CD14-positive monocyte (primary cell): ENCODE data around the gene QSOX2. TPM values are rescaled to one million over a fixed set of nuclear protein-coding genes. Genes with fewer than 3 reads are reported as not detected.

ENCODE experiments used
- DNase-seq, 3 donors: peaks; one replicate each; pipeline ENCODE4 v3.0.0-alpha.2; 2011 to 2022
- H2AFZ ChIP-seq: 2 replicates; pipeline ENCODE4 v1.6.0; 2012; ENCODE audit warnings: mild to moderate bottlenecking, low read depth, low read length, inconsistent platforms; ENCODE audit not compliant: insufficient read depth, poor library complexity, severe bottlenecking
- H3K27ac ChIP-seq, 2 donors: 1 replicate in 1 of 2; 2 replicates in 1 of 2; pipeline ENCODE4 v1.5.1; 2012 to 2013; ENCODE audit warnings: low read length in 2 of 2, control low read depth in 1 of 2, inconsistent platforms in 1 of 2, low read depth in 1 of 2, mild to moderate bottlenecking in 1 of 2
- H3K27me3 ChIP-seq, 2 donors: one replicate each; pipeline versions ENCODE4 v1.6.0 to v1.6.1; 2011 to 2013; ENCODE audit warnings: low read length in 2 of 2; ENCODE audit not compliant: control insufficient read depth in 2 of 2, insufficient read depth in 2 of 2
- H3K36me3 ChIP-seq, 2 donors: replicated peaks in 1 of 2; 1 replicate in 1 of 2; 2 replicates in 1 of 2; pipeline versions ENCODE4 v1.5.1 to v1.6.1; 2012 to 2013; ENCODE audit warnings: low read length in 2 of 2, control low read depth in 1 of 2, inconsistent platforms in 1 of 2, mild to moderate bottlenecking in 1 of 2; ENCODE audit not compliant: insufficient read depth in 2 of 2, control insufficient read depth in 1 of 2
- H3K4me1 ChIP-seq, 2 donors: 1 replicate in 1 of 2; 2 replicates in 1 of 2; pipeline versions ENCODE4 v1.5.1 to v1.6.1; 2012 to 2013; ENCODE audit warnings: low read length in 2 of 2, control low read depth in 1 of 2, inconsistent platforms in 1 of 2, mild to moderate bottlenecking in 1 of 2, moderate library complexity in 1 of 2; ENCODE audit not compliant: insufficient read depth in 2 of 2, control insufficient read depth in 1 of 2
- H3K4me2 ChIP-seq: replicated peaks from 2 replicates; pipeline ENCODE3; 2012; ENCODE audit warnings: low read length, moderate library complexity, mild to moderate bottlenecking; ENCODE audit not compliant: poor library complexity, severe bottlenecking; ENCODE audit errors: extremely low read depth
- H3K4me3 ChIP-seq, 3 experiments: fragments of 200-600 bp in 1 of 3; sonication (generic) in 1 of 3; replicated peaks in 1 of 3; 1 replicate in 2 of 3; 2 replicates in 1 of 3; pipeline ENCODE4 v1.5.1; 2011 to 2013; ENCODE audit warnings: low read length in 3 of 3, mild to moderate bottlenecking in 3 of 3, control low read depth in 2 of 3, low read depth in 2 of 3, inconsistent platforms in 1 of 3, moderate library complexity in 1 of 3
- H3K79me2 ChIP-seq: 2 replicates; pipeline ENCODE4 v1.6.0; 2012; ENCODE audit warnings: mild to moderate bottlenecking, control low read depth, inconsistent platforms, low read length, moderate library complexity; ENCODE audit not compliant: insufficient read depth
- H3K9ac ChIP-seq: 2 replicates; pipeline ENCODE4 v1.6.0; 2017; ENCODE audit warnings: low read length, mild to moderate bottlenecking; ENCODE audit not compliant: insufficient read depth, poor library complexity, severe bottlenecking
- H3K9me3 ChIP-seq, 2 donors: replicated peaks in 1 of 2; 1 replicate in 1 of 2; 2 replicates in 1 of 2; pipeline versions ENCODE4 v1.5.1 to v1.6.1; 2012 to 2013; ENCODE audit warnings: low read length in 2 of 2, control low read depth in 1 of 2; ENCODE audit not compliant: control insufficient read depth in 1 of 2, insufficient read depth in 1 of 2
- H4K20me1 ChIP-seq: 2 replicates; pipeline ENCODE4 v1.6.0; 2012; ENCODE audit warnings: mild to moderate bottlenecking, low read length, control low read depth, moderate library complexity; ENCODE audit not compliant: insufficient read depth
- H3K27ac Mint-ChIP-seq, 7 donors: one replicate each; pipeline ENCODE4 v1.8.0; 2020; ENCODE audit warnings: mild to moderate bottlenecking in 7 of 7, mixed read lengths in 7 of 7, moderate library complexity in 6 of 7, inconsistent platforms in 2 of 7
- H3K27me3 Mint-ChIP-seq, 3 donors: one replicate each; pipeline ENCODE4 v1.8.0; 2021 to 2022; ENCODE audit warnings: low read depth in 3 of 3, mild to moderate bottlenecking in 3 of 3, mixed read lengths in 3 of 3, moderate library complexity in 3 of 3, inconsistent platforms in 1 of 3
- H3K36me3 Mint-ChIP-seq, 2 donors: one replicate each; pipeline ENCODE4 v1.8.0; 2020; ENCODE audit warnings: mixed read lengths in 2 of 2, inconsistent platforms in 1 of 2, mild to moderate bottlenecking in 1 of 2
- H3K4me1 Mint-ChIP-seq: one replicate; pipeline ENCODE4 v1.8.0; 2020; ENCODE audit warnings: mild to moderate bottlenecking, mixed read lengths
- H3K4me3 Mint-ChIP-seq, 2 donors: one replicate each; pipeline ENCODE4 v1.8.0; 2020; ENCODE audit warnings: mild to moderate bottlenecking in 2 of 2, mixed read lengths in 2 of 2, moderate library complexity in 1 of 2
- H3K9me3 Mint-ChIP-seq, 7 donors: one replicate each; pipeline ENCODE4 v1.8.0; 2020 to 2022; ENCODE audit warnings: mixed read lengths in 7 of 7, mild to moderate bottlenecking in 6 of 7, moderate library complexity in 6 of 7, inconsistent platforms in 2 of 7
- CTCF ChIP-seq: fragments of 200-600 bp; IDR thresholded peaks from one replicate; pipeline ENCODE4 v1.8.0; 2022; ENCODE audit warnings: antibody characterized with exemption, mild to moderate bottlenecking
- WGBS: methylation state at CpG from one replicate; pipeline ENCODE4 v1.1.5; 2013; ENCODE audit warnings: missing lambda C conversion rate; ENCODE audit not compliant: insufficient coverage; 5-methylcytosine and 5-hydroxymethylcytosine counted together
- intact Hi-C, 2 donors: fragments of 100-400 bp; cut with micrococcal nuclease; formaldehyde crosslinking; loops; one replicate each; pipeline versions ENCODE4 v1.15.0 to v1.15.1; 2023
- polyA plus RNA-seq, 3 donors: library from polyadenylated mRNA; depleted of rRNA in 1 of 3; unstranded in 2 of 3; stranded (reverse) in 1 of 3; fragments of 300-500 nt in 2 of 3; fragments of >200 nt in 1 of 3; fragmentation: Illumina TruSeq in 2 of 3; gene quantifications; 1 replicate in 2 of 3; 2 replicates in 1 of 3; pipeline ENCODE4 v1.2.3, GENCODE V29; 2012 to 2021

The QSOX2 gene
- polyA plus RNA-seq, 3 donors: 0.03 to 8.4 (median 0.17) TPM

DNA sequence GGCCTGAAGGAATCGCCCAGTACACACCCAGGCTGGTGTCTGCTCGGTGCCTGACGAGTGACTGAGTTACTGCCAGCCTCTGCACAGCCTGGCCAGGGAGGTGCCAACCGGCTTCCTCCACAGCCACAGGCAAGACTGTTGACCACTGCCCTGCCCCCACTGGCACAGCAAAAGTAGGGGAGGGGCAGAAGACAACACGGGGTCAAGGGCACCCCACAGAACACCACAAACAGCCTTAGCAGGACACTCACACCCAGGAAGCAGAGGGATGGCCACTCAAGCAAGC, 40.0 kb downstream of the QSOX2 start:
- no peaks in the 10 kb centered on the region for H3K4me1 ChIP-seq
- Mint-ChIP-seq H3K9me3 (peaks cover 0 to 3% (median 0%) of the 10 kb centered on the region in 7 donors), H3K36me3 (peaks cover 17 to 21% of the 10 kb centered on the region in 2 donors), H3K4me3 (no peak overlapping the region), H3K27me3 (peaks cover 34 to 57% (median 37%) of the 10 kb centered on the region in 3 donors), H3K27ac (no peak overlapping the region), H3K4me1 (peaks cover 6% of the 10 kb centered on the region)
- peaks cover 0 to 20% of the 10 kb centered on the region in 2 donors for H3K9me3 ChIP-seq
- H3K36me3 ChIP-seq: peaks cover 6% of the 10 kb centered on the region in 2 donors
- H3K4me3 ChIP-seq: no peak overlapping the region
- no peaks in the 10 kb centered on the region for H4K20me1 ChIP-seq
- no peak for DNase-seq
- H3K27me3 ChIP-seq: peaks cover 20 to 41% of the 10 kb centered on the region in 2 donors
- 92% methylated on average over 4 of the region's 5 CpGs for WGBS
- H2AFZ ChIP-seq: no peak overlapping the region
- intact Hi-C loops: no loop called here
- TF ChIP-seq CTCF: no peak
- no peaks in the 10 kb centered on the region for H3K79me2 ChIP-seq
- no peak overlapping the region for H3K9ac ChIP-seq
- H3K4me2 ChIP-seq: no peak overlapping the region
- no peak overlapping the region for H3K27ac ChIP-seq

DNA sequence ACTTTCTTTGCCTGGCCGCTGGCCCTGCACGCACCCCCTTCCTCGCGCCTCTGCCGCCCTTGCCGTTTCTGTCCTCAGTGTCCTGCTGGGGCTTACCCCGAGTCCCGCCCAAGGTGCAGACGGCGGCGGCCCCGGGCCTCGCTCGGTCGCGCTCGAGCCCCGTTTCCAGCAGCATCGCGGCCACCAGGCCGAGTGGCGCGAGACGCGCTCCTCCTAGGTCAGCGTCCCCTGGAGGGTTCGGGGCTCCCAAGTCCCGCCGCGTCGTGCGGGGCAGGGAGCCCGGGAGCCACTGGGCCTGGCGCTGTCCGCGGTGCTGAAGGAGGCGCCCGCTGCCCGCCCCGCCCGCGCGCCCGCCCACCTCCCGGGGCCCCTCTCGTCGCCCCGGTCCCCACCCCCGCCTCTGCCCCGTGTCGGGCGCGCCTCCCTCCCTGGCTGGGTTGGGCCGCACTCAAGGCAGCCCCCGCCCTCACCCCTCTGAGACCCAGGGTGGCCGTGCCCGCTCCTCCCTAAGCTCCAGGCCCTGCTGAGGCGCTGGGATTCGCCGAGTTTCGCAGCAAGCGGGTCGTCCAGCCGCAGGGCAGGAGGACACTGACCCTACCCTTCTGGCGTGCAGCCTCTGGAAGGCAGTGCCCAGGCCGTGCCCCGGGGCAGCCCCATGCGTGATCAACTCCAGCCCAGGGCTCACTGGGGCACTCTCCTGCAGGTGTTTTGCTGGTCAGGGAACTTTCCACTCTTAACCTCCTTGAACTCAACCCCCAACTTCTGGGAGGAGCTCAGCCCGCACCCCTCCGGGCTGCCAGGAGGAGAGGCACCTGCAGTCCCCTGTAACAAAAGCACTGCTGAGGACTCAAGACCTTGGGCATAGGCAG, 40.5 kb downstream of the QSOX2 start, which contains the start of gene LHX3:
LHX3 (minus strand) TSS at position 291 of the 869 bp plus-strand sequence; CDS start at position 175, 116 bp downstream.
- Histone ChIP-seq H3K27me3 (peaks cover 25 to 47% of the 10 kb centered on the region in 2 donors), H3K79me2 (no peaks in the 10 kb centered on the region), H3K27ac (no peak within 1 kb of the TSS), H4K20me1 (no peaks in the 10 kb centered on the region), H3K4me3 (no peak within 1 kb of the TSS), H3K4me1 (no peaks in the 10 kb centered on the region), H3K36me3 (peaks cover 6% of the 10 kb centered on the region in 2 donors), H3K9ac (no peak within 1 kb of the TSS), H3K9me3 (peaks cover 0 to 26% of the 10 kb centered on the region in 2 donors), H2AFZ (no peak within 1 kb of the TSS), H3K4me2 (no peak within 1 kb of the TSS)
- H3K4me1 Mint-ChIP-seq: peaks cover 6% of the 10 kb centered on the region
- peak within 1 kb of the TSS in 1 of 2 donors; percentile 70 for H3K4me3 Mint-ChIP-seq
- TF ChIP-seq CTCF: no peak
- WGBS: 15% methylated on average over 61 of the region's 70 CpGs
- H3K27ac Mint-ChIP-seq: no peak within 1 kb of the TSS
- intact Hi-C loops: no loop called here
- peaks cover 39 to 63% (median 43%) of the 10 kb centered on the region in 3 donors for H3K27me3 Mint-ChIP-seq
- H3K9me3 Mint-ChIP-seq: peaks cover 0 to 3% (median 0%) of the 10 kb centered on the region in 7 donors
- peaks cover 17 to 21% of the 10 kb centered on the region in 2 donors for H3K36me3 Mint-ChIP-seq
- no peak for DNase-seq
